ENCODE results near the gene CLASP1. TPM values are rescaled to one million over a fixed set of nuclear protein-coding genes. Genes with fewer than 3 reads are reported as not detected.

CLASP1 gene
- total and polyA plus RNA-seq, 2 of the 8 experiments (the other 6 are each of a cell fraction or from before 2014, with no cell fraction given), result 7.3 to 53.9 TPM

DNA sequence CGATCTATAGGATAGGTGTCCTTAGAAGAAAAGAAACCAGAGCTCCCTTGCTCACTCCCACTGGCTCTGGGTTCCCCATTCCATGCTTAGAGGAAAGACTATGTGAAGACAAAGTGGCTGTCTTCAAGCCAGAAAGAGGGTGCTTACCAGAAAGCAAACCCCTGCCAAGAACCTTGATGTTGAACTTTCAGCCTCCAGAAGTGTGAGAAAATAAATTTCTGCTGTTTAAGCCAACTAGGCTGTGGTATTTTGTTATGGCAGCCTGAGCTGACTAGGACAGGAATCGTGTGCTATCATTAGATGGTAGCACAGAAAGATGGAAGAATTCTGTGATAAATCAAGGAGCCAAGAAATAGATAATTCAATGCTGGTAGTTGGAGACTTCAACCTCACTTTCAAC, 344.3 kb downstream of the CLASP1 start (continued):
- TF ChIP-seq, protein P1, sequence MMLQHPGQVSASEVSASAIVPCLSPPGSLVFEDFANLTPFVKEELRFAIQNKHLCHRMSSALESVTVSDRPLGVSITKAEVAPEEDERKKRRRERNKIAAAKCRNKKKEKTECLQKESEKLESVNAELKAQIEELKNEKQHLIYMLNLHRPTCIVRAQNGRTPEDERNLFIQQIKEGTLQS (IDR thresholded peaks at IDR 0.05; ENCODE audit: insufficient read depth, low read depth, low read length), result no peak

Data from H1 (cell line).